HT1080 (cell line): ENCODE measurements around the gene CBX8. TPM values are rescaled to one million over a fixed set of nuclear protein-coding genes. Genes with fewer than 3 reads are reported as not detected.
"Not testable (repeated sequence)": the region's sequence is repeated elsewhere in the genome, so short reads cannot be mapped to it uniquely, and the experiment has no call there.

Experiments used
- DNase-seq: peaks from one replicate; pipeline ENCODE4 v3.0.0-alpha.2; 2015; ENCODE audit warnings: low read depth
- total RNA-seq: library from RNA; depleted of rRNA; stranded (reverse); fragments of >200 nt; shearing (Covaris generic); gene quantifications from 2 replicates; pipeline ENCODE4 v1.2.3, GENCODE V29; 2014; rRNA removed

Gene CBX8
- total RNA-seq, 1 experiment from 2014 or later, result 9.0 TPM

- DNase-seq, result not testable (repeated sequence)
These were observed 42.0 kb downstream of the CBX8 start for GRCh38 chr17:79754903-79755302.

GRCh38 chr17:79754370-79754769 is 42.5 kb downstream of the CBX8 start:
- no peak for DNase-seq

GRCh38 chr17:79752175-79752574 is 44.7 kb downstream of the CBX8 start:
- no peak for DNase-seq

- no peak for DNase-seq
These were observed 46.0 kb downstream of the CBX8 start for GRCh38 chr17:79750650-79751545.

DNA sequence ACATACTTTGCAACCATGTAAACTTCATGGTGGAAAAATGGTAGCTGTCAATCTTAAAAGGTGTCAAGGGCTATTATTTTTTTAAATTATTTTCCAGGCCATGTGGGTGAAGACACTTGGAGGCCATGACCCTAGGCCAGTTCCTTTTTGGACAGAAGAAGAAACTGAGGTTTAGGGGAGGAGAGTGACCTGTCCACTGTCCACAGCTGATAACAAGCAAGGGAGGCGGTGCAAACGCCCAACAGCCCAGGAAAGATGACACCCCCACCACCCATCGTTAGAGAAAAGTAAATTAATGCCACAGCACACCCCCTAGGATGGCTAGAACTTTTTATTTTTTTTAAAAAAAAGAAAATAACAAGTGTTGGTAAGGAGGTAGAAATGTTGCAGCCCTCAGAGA is 46.9 kb downstream of the CBX8 start:
- DNase-seq, result no peak

- peak; percentile 44 for DNase-seq
These were observed 47.6 kb downstream of the CBX8 start for GRCh38 chr17:79749156-79749815.

- DNase-seq, result no peak
These were observed 48.4 kb downstream of the CBX8 start for GRCh38 chr17:79748295-79749099.

GRCh38 chr17:79747508-79748294 is 49.2 kb downstream of the CBX8 start:
- DNase-seq, result no peak

- DNase-seq, result no peak
These were observed 49.9 kb downstream of the CBX8 start for GRCh38 chr17:79746889-79747507.

- no peak for DNase-seq
These were observed 51.2 kb downstream of the CBX8 start for GRCh38 chr17:79745641-79746105.

GRCh38 chr17:79743614-79744013 is 53.3 kb downstream of the CBX8 start:
- no peak for DNase-seq

DNA sequence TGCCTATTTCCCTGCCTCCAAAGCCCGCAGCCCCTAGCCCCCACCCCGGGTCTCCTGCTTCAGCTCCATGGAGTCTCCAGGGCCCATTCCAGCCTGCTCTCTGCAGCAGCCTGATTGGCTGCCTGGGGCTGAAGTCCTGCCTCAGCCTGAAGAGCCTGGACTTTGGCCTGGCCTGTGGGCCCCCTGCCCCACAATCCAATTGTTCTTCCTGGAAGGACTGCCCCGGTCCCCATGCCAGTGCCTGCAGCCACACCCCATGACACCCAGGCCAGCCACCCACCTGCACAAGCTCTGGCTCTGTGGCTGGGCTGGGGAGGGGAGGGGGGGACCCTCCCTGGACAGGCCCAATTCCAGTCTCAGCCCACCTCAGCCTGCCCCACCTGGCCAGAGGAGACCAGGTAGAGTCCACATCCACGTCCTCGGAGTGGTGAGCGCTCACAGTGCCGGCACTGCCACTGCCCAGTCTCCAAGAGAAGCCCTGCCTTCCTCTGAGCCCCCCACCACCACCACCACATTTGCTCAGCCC is 53.9 kb downstream of the CBX8 start:
- no peak for DNase-seq

DNA sequence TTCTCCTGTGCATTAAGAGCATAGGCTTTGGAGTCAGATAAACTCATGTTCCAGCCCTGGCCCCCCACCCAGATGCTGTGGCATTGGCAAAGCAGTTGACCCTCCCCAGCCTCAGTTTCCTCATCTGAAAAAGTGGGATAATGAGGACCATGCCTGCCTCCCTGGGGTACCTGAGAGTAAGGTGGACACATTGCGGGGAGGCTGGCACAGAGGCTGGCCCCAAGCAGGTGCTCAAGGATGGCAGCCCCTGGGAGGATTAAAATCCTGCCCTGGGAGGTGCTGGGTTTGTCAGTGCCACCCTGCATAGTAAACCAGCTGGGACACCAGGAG is 54.3 kb downstream of the CBX8 start:
- DNase-seq, result no peak

Other genes with a start within 250 kb of the CBX8 start
- 0.35 TPM in 1 of 2 replicates, not detected in the other for gene RBFOX3, start 186.0 kb downstream of the CBX8 start, total RNA-seq
- gene ENPP7, start 66.1 kb downstream of the CBX8 start, total RNA-seq, result not detected in 2 replicates
- 7.1 and 8.0 TPM in 2 replicates for gene CBX2, start 18.9 kb downstream of the CBX8 start, total RNA-seq
- gene CBX4, start 42.4 kb upstream of the CBX8 start, total RNA-seq, result 29.2 and 33.0 TPM in 2 replicates
- 24.1 and 24.4 TPM in 2 replicates for gene TBC1D16, start 238.8 kb upstream of the CBX8 start, total RNA-seq
- 0.27 and 2.0 TPM in 2 replicates for gene CCDC40, start 239.6 kb upstream of the CBX8 start, total RNA-seq